ENCODE data around the gene IL36B.

Gene IL36B

DNA sequence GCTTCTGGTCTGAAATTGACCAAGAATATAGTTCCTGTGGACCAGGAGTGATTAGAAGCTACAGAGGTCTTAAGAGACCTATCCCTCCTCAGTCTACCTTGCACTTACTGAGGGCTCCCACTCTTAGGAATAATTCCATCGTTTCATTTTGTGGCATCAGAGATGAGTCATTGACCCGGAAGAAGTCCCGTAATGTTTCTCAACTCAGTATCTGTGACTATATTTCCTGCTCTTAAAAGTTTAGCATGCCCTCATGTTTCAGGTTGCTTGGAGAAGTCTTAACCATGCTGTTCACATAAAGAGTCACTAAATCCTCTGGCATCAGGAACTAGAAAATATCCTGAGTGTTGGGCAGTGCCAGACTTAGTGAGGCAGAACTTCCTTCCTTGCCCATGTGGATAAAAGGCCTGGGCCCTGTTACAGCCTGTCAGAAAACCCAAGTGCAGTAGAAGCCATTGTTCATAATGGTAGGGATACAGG is 47.6 kb downstream of the IL36B start, which contains the start of gene IL36A:
IL36A (plus strand) TSS at position 430 of the 480 bp plus-strand sequence. CDS start 413 bp downstream, outside the sequence.
- DNase-seq = no peak

DNA sequence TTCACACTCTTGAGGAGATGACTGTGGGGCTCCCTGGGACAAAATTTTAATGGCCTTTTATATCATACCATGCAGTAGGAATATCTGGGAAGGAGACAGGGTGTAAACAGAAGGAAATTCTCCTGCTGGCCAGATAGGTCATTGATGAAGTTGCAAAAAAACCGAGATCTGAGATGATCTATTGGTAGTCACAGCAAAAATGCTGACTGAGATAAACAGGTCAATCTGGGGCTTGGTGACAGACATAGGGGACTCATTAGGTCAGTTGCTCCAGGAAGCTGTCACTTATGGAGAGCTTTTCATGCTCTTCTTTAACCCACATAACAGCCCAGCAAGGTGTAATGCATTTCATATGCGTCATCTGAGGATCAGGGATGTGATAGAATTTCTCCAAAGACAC is 50.0 kb downstream of the IL36B start:
- no peak for DNase-seq

DNA sequence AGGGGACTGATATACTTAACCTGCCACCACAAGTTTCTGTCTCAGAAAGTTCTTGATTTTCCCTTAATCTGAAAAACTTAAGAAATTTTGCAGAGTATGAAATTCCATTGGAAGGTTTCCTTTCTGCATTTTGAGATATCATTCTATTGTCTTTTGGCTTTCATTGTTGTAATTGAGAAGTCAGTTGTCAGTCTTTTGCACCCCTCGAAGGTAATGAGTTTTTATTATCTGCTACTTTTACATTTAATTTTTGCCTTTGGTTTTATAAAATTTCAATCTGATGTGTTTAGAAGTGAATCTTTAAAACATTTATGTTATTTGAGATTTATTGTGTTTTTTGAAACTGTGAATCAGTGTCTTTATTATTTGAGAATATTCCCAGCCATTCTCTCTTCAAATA is 52.2 kb downstream of the IL36B start:
- DNase-seq = no peak

DNA sequence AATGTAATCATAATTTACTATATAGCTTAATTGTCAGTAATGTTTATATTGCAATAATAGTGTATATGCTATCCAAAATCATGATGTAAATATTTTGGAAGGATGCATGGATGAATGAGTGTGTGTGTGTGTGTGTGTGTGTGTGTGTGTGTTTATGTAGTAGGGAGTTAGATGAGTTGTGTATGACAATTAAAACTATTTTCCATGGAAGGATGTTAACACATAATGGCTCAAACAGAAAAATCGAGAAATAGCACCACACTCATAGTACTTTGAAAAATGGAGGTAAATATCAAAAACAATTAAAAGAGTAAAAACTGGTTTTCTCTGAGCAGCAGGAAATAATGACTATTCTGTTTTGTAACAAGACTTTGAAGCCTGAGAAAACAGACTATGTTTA is 55.5 kb downstream of the IL36B start:
- DNase-seq = no peak

DNA sequence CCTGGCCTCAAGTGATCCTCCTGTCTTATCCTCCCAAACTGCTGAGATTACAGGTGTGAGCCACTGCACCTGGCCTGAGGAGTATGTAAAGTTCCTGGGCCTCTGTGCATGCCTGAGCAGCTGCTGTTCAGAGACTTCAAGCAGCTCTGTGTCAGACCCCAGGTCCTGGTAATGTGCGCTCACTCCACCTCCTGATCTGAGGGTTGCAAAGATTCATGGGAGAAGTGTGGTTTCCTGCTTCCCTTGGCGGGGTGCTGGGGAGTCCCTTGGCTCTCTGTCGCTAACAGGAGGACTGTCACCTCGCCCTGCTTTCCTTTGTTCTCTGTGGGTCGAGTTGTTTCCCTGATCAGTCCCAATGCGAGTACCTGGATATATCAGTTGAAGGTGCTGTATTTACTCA is 56.0 kb downstream of the IL36B start:
- no peak for DNase-seq

DNA sequence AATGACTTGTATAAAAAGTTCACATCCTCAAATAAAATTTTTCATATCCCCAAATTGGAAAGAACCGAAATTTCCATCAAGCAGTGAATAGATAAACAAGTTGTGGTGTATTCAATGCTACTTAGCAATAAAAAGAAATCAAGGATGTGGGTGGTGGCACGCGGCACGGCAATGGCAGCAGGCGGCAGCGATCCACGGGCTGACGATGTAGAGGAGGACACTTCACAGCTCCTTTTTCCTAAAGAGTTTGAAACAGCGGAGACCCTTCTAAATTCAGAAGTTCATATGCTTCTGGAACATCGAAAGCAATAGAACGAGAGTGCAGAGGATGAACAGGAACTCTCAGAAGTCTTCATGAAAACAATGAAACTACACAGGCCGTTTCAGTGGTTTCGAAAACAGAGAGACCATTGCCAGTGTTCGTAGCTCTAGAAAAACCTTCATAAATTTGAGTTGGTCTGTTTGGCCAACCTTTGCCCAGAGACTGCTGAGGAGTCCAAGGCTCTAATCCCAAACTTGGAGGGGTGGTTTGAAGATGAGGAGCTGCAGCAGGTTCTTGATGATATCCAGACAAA is 57.2 kb downstream of the IL36B start:
- no peak for DNase-seq

DNA sequence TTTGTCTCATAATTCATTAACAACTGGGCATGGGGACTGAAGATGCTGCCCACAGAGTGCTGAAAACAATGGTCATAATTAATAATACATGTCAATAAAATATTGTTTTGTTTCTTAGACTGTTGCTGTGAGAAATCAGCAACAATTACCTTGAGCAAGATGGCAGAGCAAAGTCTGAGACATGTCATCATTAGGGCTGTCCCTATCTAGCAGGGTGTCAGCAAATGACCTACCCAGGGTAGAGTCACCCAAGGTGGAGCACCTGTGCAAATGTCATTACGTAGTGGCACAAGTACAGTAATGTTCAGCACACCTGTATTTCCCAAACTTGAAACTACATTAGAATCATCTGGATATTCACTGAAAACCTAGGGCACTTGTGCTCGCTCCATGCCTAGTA is 58.0 kb downstream of the IL36B start:
- no peak for DNase-seq

DNA sequence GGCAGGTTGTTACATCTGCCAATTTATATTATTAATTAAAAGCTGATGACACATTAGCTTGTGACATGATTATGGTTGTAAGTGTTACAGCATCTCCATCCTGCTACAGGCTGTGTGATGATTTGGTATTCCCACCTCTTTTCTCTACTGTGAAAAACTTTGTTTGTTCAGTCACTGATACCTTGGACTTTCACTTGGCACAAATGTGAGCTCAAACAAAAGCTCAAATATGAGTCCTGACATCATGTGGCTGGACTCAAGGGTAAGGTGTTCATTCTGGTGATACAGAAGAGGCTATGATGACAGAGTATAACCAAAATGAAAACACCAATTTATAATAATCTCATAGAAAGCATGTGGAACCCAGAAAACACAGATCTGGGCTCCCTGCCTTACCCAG is 58.8 kb downstream of the IL36B start:
- DNase-seq = no peak

DNA sequence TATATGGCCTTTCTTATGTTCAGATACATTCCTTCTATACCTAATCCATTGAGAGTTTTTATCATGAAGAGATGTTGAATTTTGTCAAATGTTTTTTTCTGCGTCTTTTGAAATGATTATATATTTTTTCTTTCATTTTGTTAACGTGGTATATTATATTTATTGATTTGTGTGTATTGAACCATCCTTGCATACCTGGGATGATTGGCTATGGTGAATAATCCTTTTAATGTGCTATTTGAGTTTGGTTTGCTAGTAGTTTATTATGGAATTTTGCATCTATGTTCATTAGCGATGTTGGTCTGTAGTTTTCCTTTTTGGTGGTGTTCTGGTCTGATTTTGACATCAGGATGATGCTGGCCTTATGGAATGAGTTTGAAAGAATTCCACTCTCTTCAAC is 63.1 kb downstream of the IL36B start:
- DNase-seq = no peak

DNA sequence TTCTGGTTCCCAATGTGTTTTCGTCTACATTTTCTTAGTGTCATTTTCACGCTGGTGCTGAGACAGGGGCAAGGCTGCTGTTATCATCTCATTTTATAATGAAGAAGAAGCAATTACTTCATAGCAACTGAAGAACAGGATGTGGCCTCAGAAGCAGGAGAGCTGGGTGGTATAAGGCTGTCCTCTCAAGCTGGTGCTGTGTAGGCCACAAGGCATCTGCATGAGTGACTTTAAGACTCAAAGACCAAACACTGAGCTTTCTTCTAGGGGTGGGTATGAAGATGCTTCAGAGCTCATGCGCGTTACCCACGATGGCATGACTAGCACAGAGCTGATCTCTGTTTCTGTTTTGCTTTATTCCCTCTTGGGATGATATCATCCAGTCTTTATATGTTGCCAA is 67.6 kb downstream of the IL36B start:
- DNase-seq = no peak

DNA sequence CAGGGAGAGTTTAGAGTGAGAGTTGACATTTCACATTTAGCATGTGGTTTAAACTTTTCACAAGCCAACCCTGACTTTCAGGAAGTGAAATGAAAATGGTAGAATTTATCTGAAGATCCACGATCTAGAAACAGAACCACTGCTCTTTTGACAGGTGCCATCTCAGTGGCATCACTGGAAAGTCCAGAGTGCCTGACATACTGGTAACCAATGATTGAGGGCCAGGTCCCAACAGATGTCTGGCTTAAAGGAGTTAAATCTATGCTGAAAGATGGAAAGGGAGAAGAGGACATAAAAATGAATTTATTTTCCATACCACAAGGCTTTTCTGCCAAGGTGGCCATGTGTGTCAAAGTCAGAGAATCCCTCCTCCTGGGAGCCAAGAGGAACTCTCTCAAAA is 72.1 kb downstream of the IL36B start:
- DNase-seq = no peak

DNA sequence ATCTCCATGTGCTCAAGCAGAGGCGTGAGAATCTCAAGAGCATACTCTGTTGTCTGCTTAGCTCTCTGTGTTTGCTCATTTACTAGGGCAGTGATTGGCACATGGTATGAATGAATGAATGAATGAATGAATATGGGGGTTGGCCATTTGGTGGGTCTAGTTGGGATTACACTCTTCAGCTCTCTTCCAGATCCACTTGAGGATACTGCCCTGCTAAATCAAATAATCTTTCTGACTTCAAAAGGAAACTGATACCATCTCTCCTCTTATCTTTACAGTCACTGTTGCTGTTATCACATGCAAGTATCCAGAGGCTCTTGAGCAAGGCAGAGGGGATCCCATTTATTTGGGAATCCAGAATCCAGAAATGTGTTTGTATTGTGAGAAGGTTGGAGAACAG is 72.9 kb downstream of the IL36B start:
- DNase-seq = no peak

DNA sequence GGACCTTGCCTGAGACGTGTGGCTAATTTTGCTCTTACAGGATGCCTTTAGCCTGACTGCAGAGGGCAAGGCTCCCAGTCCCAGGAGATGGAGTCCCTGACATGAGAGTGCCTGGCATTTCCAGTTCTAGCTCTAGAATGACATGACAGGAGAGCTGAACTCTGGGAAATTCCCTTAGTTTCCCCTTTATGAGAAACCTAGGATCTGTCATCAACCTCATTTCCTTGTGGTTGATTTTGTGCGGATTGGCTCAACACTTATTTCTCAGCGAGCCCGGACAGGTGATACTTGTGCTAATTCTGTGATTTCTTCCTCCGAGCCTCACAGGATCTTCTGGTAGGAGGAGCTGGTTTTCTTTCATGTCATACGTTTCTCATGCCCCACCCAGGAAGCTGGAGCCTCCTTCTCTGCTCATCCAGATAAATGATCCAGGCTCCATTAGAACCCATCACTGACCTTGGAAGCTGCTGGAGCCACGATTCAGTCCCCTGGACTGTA is 75.1 kb downstream of the IL36B start, which contains the start of gene IL36G:
IL36G (plus strand) TSS at position 448 of the 498 bp plus-strand sequence. CDS start 633 bp downstream, outside the sequence.
- DNase-seq = no peak
